Lower leg skin (tissue), 3 donors: ENCODE measurements around the gene NUMA1.

ENCODE experiments used
- POLR2A ChIP-seq, 2 donors: fragments of 450-650 bp; IDR thresholded peaks; one replicate each; pipeline ENCODE4 v1.6.1; 2016 to 2017; ENCODE audit warnings: antibody characterized with exemption in 2 of 2, mild to moderate bottlenecking in 1 of 2, moderate library complexity in 1 of 2
- TF ChIP-seq, protein P1 (sequence below), 3 donors: fragments of 450-650 bp; IDR thresholded peaks; one replicate each; pipeline ENCODE4 v1.5.1; 2016; ENCODE audit warnings: antibody characterized with exemption in 3 of 3, mild to moderate bottlenecking in 3 of 3, moderate library complexity in 2 of 3

DNA sequence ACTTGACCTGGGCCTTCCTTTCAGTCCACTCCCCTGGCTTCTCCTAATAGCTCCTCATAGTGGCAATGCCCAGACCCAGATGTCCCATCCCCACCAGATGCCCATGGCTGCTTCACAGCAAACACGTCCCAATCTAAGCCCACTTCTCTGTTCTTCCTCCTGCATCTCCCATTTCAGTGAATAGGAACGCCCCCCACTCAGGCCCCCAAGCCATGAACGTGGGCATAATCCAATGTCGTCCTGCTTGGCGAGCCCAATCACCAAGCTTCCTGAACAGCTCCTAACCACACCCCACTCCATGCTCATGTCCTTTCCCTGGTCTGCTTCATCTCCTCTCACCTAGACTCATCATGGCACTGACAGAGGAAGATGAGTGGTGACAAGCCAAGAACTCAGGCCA lies 72.8 kb downstream of the NUMA1 start:
- TF ChIP-seq, protein P1, sequence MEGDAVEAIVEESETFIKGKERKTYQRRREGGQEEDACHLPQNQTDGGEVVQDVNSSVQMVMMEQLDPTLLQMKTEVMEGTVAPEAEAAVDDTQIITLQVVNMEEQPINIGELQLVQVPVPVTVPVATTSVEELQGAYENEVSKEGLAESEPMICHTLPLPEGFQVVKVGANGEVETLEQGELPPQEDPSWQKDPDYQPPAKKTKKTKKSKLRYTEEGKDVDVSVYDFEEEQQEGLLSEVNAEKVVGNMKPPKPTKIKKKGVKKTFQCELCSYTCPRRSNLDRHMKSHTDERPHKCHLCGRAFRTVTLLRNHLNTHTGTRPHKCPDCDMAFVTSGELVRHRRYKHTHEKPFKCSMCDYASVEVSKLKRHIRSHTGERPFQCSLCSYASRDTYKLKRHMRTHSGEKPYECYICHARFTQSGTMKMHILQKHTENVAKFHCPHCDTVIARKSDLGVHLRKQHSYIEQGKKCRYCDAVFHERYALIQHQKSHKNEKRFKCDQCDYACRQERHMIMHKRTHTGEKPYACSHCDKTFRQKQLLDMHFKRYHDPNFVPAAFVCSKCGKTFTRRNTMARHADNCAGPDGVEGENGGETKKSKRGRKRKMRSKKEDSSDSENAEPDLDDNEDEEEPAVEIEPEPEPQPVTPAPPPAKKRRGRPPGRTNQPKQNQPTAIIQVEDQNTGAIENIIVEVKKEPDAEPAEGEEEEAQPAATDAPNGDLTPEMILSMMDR (IDR thresholded peaks at IDR 0.05) = no peak
- TF ChIP-seq POLR2A (IDR thresholded peaks at IDR 0.05) = no peak
